ENCODE data around the gene TRAF1. TPM values are rescaled to one million over a fixed set of nuclear protein-coding genes. Genes with fewer than 3 reads are reported as not detected.

The TRAF1 gene
- total and polyA plus RNA-seq, 2 of the 13 experiments (the other 11 are each of a cell fraction or from before 2014, with no cell fraction given), result 0.44 to 1.0 TPM

DNA sequence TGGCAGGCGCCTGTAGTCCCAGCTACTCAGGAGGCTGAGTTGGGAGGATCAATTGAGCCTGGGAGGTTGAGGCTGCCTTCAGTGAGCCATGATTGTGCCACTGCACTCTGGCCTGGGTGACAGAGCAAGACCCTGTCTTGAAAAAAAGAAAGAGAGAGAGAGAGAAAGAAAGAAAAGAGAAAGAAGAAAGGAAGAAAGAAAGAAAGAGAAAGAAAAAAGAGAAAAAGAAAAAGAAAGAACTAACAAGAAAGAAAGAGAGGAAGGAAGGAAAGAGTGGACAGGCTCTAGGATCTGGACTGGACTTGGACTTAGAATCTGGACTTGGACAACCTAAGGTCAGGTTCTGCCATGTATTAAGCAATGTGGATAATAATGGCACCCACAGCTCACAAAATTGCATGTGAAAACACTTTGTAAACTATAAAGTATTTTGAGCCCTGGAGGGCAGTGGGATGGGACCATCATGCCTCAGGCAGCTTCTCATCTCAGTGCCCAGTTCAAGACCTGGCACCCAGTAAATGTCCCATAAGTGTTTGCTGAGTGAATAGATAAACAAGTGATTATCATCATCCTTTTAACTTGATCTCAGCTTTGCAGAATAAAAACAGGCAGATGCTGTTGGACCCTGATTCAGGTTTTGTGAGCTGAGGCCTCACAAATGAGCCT, 36.9 kb downstream of the TRAF1 start:
- ATAC-seq (no peak), DNase-seq (ENCODE audit: low spot score) (no peak), FAIRE-seq (no peak)
- Histone ChIP-seq H3K9me3 (ENCODE audit: low read length) (no peaks in the 10 kb centered on the region), H3K4me2 (ENCODE audit: low read depth, low read length) (peak overlapping the region; percentile 66), H3K36me3 (replicated peaks in 1 of 2; ENCODE audit: control insufficient read depth in 1 of 2, insufficient read depth in 2 of 2, low read length in 2 of 2) (no peaks in the 10 kb centered on the region), H4K20me1 (ENCODE audit: insufficient read depth, low read length) (no peaks in the 10 kb centered on the region), H3K4me1 (ENCODE audit: insufficient read depth, low read length) (peaks cover 42% of the 10 kb centered on the region), H3K9ac (ENCODE audit: insufficient read depth, low read depth, low read length) (no peak overlapping the region), H3K27me3 (ENCODE audit: control insufficient read depth in 1 of 2, insufficient read depth in 2 of 2, low read length in 2 of 2) (peaks cover 3 to 14% of the 10 kb centered on the region in 2 experiments; a peak in 2 of 5 replicates), H3K27ac (ENCODE audit: extremely low read length, insufficient read depth, low read length) (no peak overlapping the region), H3K79me2 (ENCODE audit: insufficient read depth, low read length) (no peaks in the 10 kb centered on the region), H2AFZ (ENCODE audit: low read length) (no peak overlapping the region), H3K4me3 (replicated peaks in 1 of 3; ENCODE audit: insufficient read depth in 1 of 3, low read depth in 2 of 3, low read length in 3 of 3) (peak overlapping the region in 2 of 3 experiments; percentile 32 to 41; a peak in 2 of 6 replicates)
- POLR2A ChIA-PET, result interaction anchor here (1.5 kb wide), 1 partner anchor 97 kb away, joined by 5 read pairs; the partner anchor contains the start of gene FBXW2
- 100% methylated on average over 1 of the region's 1 CpG for WGBS (ENCODE audit: low lambda C conversion rate)
- intact Hi-C loops (cut with micrococcal nuclease; ENCODE audit: unreplicated experiment), result loop anchor here (5.0 kb wide), 1 partner anchor 38 kb away; the partner anchor contains the start of gene TRAF1
- BruUV-seq (replicated peaks), result no TSS peak
- CTCF ChIA-PET (ENCODE audit: low intra/inter-chr PET ratio, low total read pairs), result no interaction called here
- in situ Hi-C loops (cut with HindIII; ENCODE audit: extremely low pct_ligation_motif_present, low pct_unique_long_range_greater_than_20kb), result no loop called here
- TF ChIP-seq, protein P1, sequence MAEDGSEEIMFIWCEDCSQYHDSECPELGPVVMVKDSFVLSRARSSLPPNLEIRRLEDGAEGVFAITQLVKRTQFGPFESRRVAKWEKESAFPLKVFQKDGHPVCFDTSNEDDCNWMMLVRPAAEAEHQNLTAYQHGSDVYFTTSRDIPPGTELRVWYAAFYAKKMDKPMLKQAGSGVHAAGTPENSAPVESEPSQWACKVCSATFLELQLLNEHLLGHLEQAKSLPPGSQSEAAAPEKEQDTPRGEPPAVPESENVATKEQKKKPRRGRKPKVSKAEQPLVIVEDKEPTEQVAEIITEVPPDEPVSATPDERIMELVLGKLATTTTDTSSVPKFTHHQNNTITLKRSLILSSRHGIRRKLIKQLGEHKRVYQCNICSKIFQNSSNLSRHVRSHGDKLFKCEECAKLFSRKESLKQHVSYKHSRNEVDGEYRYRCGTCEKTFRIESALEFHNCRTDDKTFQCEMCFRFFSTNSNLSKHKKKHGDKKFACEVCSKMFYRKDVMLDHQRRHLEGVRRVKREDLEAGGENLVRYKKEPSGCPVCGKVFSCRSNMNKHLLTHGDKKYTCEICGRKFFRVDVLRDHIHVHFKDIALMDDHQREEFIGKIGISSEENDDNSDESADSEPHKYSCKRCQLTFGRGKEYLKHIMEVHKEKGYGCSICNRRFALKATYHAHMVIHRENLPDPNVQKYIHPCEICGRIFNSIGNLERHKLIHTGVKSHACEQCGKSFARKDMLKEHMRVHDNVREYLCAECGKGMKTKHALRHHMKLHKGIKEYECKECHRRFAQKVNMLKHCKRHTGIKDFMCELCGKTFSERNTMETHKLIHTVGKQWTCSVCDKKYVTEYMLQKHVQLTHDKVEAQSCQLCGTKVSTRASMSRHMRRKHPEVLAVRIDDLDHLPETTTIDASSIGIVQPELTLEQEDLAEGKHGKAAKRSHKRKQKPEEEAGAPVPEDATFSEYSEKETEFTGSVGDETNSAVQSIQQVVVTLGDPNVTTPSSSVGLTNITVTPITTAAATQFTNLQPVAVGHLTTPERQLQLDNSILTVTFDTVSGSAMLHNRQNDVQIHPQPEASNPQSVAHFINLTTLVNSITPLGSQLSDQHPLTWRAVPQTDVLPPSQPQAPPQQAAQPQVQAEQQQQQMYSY (CRISPR knock-in tag; IDR thresholded peaks at IDR 0.05), result peak; percentile 87
- no peak for TF ChIP-seq SALL1 (CRISPR knock-in tag; IDR thresholded peaks at IDR 0.05)
- TF ChIP-seq, protein P2, sequence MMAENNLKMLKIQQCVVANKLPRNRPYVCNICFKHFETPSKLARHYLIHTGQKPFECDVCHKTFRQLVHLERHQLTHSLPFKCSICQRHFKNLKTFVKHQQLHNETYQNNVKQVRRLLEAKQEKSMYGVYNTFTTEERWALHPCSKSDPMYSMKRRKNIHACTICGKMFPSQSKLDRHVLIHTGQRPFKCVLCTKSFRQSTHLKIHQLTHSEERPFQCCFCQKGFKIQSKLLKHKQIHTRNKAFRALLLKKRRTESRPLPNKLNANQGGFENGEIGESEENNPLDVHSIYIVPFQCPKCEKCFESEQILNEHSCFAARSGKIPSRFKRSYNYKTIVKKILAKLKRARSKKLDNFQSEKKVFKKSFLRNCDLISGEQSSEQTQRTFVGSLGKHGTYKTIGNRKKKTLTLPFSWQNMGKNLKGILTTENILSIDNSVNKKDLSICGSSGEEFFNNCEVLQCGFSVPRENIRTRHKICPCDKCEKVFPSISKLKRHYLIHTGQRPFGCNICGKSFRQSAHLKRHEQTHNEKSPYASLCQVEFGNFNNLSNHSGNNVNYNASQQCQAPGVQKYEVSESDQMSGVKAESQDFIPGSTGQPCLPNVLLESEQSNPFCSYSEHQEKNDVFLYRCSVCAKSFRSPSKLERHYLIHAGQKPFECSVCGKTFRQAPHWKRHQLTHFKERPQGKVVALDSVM (CRISPR knock-in tag; IDR thresholded peaks at IDR 0.05), result peak; percentile 19; the same call in 1 of the 2 replicates

Data from HepG2 (cell line).